Tongue (tissue), 2 donors: Measurements from ENCODE around the gene RUBCNL. TPM values are rescaled to one million over a fixed set of nuclear protein-coding genes. Genes with fewer than 3 reads are reported as not detected.
"Not testable (repeated sequence)": the region's sequence is repeated elsewhere in the genome, so short reads cannot be mapped to it uniquely, and the experiment has no call there.

Source experiments
- DNase-seq: peaks from one replicate; pipeline ENCODE4 v3.0.0-alpha.2; 2015
- total RNA-seq: library from RNA; depleted of rRNA; stranded (reverse); fragments of >200 nt; gene quantifications from one replicate; pipeline ENCODE4 v1.2.3, GENCODE V29; 2014

Gene RUBCNL, protein sequence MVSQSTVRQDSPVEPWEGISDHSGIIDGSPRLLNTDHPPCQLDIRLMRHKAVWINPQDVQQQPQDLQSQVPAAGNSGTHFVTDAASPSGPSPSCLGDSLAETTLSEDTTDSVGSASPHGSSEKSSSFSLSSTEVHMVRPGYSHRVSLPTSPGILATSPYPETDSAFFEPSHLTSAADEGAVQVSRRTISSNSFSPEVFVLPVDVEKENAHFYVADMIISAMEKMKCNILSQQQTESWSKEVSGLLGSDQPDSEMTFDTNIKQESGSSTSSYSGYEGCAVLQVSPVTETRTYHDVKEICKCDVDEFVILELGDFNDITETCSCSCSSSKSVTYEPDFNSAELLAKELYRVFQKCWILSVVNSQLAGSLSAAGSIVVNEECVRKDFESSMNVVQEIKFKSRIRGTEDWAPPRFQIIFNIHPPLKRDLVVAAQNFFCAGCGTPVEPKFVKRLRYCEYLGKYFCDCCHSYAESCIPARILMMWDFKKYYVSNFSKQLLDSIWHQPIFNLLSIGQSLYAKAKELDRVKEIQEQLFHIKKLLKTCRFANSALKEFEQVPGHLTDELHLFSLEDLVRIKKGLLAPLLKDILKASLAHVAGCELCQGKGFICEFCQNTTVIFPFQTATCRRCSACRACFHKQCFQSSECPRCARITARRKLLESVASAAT
- total RNA-seq = 5.1 TPM

GRCh38 chr13:46387064-46387851, at the start of gene RUBCNL:
Gene RUBCNL, minus strand, starts transcription at chr13:46387252. Its CDS starts 14,777 bp downstream, at chr13:46372475.
- DNase-seq = peak; percentile 49

DNA sequence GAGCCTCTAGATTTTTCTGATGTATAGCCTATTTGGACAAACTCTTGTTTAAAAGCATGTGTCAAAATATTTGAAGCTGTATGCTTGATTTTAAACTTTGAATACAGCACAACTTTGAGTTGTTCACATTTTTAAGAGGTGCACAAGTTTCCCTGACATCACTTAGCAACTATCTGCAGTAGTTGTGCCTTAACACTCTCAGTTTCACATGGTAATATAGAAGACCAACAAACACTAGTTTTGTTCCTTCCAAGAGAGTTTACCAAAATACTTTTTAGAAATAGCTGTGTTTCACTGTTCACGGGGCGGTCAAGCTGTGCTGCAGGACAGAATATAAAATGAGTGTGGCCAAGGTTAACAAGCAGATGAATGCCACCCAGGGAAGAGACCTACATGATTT, 42.5 kb upstream of the RUBCNL start:
- not testable (repeated sequence) for DNase-seq

GRCh38 chr13:46405457-46405856, 18.4 kb upstream of the RUBCNL start:
- DNase-seq = no peak

GRCh38 chr13:46404733-46405100, 17.7 kb upstream of the RUBCNL start:
- no peak for DNase-seq

GRCh38 chr13:46403851-46404732, 17.0 kb upstream of the RUBCNL start:
- no peak for DNase-seq

GRCh38 chr13:46402178-46402577, 15.1 kb upstream of the RUBCNL start:
- DNase-seq = no peak

- no peak for DNase-seq
Measured at GRCh38 chr13:46401432-46401831, 14.4 kb upstream of the RUBCNL start.

- DNase-seq = no peak
Measured at GRCh38 chr13:46396341-46396740, 9.3 kb upstream of the RUBCNL start.

DNA sequence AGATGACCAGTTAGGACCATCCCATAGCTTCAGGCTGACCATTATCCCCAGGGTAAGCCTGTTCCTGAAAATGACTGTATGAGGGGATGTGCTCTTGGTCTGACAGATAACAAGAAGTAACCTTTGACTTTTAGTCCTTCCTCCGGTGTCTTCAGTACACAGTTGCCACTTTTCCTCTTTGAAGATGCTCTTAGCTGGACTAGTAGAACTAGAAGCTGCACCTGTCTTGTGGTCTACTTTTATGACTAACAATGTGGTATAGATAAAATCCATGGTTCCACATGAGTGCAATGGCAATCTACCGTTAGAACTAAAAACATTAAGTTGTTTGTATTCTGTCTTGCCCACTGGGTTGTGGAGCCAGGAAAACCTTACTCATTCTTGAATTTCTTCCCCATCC, 5.9 kb upstream of the RUBCNL start:
- DNase-seq = no peak

DNA sequence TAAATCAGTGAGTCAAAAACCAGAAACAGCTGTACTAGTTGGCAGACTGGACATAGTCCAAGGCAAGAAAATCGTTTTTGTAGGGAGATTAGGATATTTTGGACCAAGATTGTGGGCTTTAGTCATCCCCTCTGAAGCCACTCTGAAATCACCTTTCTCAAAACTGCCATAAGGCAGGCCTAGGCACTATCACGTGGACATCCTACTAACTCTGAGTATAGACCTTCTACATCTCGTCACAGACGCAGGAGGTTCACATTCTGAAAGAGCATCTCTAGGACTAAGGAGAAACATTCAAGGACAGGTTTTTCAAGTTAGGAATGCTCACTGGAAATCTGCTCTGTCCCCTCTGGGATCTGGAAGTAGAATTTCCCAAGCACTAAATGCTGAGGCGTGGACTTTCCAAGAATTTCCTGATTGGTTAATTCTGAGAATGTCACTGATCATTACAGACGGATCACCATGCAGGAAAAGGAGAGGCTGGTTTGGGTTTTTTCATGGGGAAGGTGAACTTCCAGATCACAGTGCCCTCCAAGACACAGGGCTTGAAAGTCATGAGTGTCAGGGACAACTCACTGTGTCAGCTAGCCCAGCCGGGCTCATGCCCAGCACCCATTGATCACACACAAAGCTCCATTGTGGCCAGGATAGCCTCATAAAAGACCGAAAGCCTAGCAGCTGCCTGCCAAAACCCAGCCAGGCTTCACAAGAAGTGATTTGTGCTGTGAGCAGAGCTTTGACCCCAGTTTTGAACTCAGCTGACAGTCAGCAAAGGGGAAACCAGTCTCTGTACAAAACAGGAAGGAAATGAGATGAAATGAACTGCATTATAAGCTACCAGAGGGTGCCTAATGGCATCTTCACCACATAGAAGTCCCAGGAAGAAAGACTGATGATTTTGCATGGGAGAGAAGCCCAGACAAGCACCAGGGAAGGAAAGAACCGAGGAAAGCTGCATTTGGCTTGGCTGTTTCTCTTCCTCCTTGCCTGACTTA, 2.7 kb upstream of the RUBCNL start:
- peak; percentile 58 for DNase-seq

DNA sequence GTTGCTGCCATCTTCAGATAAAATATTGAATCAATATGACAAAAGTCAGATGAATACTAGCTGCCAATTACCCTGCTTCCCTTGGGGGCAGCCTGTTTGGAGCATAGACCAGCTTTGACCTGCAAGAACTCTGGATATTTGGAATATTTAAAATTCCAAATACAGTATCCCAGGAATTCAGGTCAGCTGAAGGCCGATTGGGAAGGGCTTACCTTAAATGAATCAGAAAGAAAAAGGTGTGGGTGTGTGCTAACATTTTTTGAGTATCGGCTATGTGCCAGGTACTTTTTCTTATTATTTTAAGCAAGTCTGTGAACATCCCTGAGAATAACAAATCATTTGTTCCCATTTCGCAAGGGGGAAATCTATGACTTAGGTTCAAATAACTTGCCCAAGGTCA, 1.8 kb upstream of the RUBCNL start:
- no peak for DNase-seq

DNA sequence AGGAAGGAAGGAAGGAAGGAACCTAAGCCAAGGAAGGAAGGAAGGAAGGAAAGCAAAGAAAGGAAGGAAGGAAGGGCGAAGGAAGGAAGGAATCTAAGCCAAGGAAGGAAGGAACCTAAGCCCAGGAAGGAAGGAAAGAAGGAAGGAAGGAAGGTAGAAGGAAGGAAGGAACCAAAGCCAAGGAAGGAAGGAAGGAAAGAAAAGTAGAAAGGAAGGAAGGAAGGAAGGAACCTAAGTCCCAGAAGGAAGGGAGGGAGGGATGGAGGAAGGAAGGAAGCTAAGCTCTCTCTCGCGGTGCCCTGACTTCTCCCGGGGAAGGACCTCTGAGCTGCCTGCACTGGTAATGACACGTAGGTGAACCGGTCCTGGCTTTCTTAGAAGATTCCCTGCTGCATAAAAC, 1.3 kb upstream of the RUBCNL start:
- no peak for DNase-seq

DNA sequence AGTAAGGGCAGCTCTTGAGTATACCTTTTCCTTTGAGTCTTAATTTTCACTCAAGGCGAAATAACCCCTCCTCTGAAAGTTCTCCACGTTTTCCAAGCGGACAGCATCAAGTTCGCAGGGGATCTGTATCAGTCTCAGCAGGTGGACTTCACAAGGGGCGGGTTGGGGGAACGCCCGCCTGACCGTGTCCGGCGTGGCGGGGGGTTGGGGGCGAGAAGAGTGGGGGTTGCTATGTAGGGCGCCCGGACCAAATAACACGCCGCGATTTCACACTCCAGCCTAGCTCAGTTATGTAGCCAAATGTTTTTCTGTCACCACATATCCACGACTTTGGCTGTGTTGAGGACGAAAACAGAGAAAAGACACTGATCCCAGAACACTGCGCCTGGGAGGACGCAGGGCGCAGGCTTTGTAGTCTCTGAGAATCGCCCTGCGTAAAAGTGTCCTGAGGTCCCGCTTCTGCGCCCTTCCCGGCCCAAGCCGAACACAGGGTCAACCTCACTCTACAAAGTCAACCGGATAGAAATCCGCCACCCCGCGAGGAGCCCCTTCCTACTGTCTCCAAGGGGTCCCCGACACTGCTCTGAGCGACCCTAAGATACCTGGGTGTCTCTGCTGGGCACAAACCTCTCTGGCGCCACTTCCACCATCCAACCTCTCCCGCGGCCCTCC, 524 bp downstream of the RUBCNL start:
- DNase-seq = no peak

- DNase-seq = no peak
Measured at GRCh38 chr13:46385946-46386345, 1.1 kb downstream of the RUBCNL start.

DNA sequence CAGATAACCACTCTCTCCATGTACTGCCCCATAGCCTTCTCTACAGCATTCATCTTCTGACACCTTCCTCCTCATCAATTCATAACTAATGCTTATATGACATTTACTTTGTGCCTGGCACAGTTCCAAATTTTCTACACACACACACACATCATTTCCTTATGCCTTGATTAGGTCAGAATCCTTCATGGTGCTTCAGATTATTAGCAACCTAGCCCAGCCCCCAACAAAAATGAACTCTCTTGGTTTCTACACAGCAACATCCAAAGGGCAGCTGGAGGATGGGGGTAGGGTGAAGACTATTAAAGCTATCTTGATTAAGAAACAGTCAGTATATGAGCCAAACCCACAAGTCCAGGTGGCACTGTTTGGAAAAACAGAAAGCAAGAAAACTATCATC, 3.7 kb downstream of the RUBCNL start:
- no peak for DNase-seq

DNA sequence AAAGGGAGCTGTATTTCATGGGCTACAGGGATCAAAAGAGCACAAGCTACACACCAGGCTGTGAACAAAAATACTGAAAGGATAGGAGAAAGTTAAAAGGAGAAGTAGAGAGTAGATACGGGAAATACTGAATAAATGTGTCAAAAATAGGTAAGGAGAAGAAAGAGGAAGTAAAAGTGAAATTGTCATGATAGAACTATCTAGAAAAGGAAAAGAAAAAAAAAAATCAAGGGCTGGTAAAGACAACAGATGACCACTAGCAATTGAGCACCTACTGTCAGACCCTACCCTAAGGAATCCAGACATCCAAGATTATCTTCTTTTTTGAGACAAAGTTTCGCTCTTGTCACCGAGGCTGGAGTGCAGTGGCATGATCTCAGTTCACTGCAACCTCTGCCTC, 4.8 kb downstream of the RUBCNL start:
- no peak for DNase-seq

DNA sequence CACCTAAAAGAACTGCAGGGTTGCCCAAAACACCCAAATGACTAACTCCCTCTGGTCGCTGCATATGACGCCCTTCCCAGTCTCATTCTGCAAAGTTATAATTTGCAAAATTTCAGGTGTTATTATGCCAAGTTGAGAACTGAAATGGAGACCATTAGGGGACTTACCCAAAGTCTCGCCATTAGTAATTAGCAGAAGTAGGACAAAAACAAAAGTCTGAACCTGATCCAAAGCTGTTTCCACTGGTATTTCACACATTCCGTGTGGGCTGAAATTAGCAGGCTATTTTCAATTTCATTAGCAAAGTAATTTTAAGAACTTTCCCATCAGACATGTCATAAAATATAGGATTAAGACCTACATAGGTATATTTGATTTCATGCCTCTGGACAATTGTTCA, 6.8 kb downstream of the RUBCNL start:
- no peak for DNase-seq

GRCh38 chr13:46379611-46380010, 7.4 kb downstream of the RUBCNL start:
- no peak for DNase-seq

- DNase-seq = no peak
Measured at GRCh38 chr13:46378411-46378810, 8.6 kb downstream of the RUBCNL start.

DNA sequence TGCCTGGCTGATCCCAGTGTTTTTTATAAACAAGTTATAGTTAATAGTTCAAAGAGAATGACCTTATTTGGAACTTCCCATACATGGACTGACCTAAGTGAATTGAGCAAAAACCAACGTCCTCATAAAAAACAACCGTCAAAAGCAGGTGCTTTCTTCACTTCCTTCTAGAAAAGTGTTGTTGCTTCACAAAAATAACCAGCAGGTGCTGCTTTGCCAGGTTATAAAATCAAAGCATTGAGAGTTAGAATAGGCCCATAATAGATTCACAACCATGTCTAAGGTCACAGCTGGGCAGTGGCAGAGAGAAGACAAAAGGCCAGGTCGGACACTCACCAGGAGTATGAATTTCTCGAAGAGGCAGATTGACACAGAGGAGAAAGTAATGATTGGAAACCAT, 9.5 kb downstream of the RUBCNL start:
- no peak for DNase-seq
